ENCODE data around the gene FAM227A.

FAM227A gene

DNA sequence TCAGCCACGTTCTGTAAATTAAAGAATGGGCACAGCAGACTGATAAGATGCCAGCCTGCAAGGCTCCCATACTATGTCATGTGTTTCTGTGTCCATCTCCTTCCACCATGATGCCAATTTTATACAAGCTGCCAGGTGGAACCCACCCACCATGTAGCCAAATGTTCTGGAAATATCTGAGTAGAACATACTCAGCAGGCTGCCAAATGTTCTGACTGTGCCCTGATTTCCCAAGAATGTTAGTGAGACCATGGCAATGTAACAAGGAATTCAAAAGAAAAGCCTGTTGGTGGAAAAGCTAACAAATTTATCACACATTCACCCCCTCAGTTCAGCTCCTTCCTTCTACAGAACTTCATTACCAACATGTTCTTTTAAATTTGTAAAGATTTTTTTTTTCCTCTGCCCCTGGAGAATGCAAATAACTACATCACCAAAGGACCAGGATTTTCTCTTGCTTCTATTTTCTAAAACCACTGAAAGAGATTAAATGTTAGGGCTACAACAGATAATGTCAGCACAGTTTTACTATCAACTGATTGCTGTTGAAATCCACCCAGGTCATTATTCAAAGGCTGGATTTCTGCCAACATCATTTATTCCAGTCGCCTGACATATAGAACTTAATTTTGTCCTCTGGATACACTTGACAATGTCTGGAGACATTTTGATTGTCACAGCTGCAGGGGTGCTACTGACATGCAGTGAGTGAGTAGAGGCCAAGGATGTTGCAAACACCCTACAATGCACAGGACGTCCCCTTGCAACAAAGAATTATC is 89.3 kb downstream of the FAM227A start:
- H3K4me3 ChIP-seq (ENCODE audit: low read depth, low read length): no peak overlapping the region
- TF ChIP-seq, protein P1, sequence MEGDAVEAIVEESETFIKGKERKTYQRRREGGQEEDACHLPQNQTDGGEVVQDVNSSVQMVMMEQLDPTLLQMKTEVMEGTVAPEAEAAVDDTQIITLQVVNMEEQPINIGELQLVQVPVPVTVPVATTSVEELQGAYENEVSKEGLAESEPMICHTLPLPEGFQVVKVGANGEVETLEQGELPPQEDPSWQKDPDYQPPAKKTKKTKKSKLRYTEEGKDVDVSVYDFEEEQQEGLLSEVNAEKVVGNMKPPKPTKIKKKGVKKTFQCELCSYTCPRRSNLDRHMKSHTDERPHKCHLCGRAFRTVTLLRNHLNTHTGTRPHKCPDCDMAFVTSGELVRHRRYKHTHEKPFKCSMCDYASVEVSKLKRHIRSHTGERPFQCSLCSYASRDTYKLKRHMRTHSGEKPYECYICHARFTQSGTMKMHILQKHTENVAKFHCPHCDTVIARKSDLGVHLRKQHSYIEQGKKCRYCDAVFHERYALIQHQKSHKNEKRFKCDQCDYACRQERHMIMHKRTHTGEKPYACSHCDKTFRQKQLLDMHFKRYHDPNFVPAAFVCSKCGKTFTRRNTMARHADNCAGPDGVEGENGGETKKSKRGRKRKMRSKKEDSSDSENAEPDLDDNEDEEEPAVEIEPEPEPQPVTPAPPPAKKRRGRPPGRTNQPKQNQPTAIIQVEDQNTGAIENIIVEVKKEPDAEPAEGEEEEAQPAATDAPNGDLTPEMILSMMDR (IDR thresholded peaks at IDR 0.05; ENCODE audit: low read depth, low read length): no peak

GRCh38 chr22:38565441-38565840 is 90.8 kb downstream of the FAM227A start:
- TF ChIP-seq, protein P1 (IDR thresholded peaks at IDR 0.05; ENCODE audit: low read depth, low read length): no peak
- H3K4me3 ChIP-seq (ENCODE audit: low read depth, low read length): no peak overlapping the region

- TF ChIP-seq, protein P1 (IDR thresholded peaks at IDR 0.05; ENCODE audit: low read depth, low read length): no peak
- H3K4me3 ChIP-seq (ENCODE audit: low read depth, low read length): no peak overlapping the region
Measured at GRCh38 chr22:38564669-38565068, 91.5 kb downstream of the FAM227A start.

- H3K4me3 ChIP-seq (ENCODE audit: low read depth, low read length): no peak overlapping the region
Measured at GRCh38 chr22:38554281-38554680, 101.9 kb downstream of the FAM227A start.

DNA sequence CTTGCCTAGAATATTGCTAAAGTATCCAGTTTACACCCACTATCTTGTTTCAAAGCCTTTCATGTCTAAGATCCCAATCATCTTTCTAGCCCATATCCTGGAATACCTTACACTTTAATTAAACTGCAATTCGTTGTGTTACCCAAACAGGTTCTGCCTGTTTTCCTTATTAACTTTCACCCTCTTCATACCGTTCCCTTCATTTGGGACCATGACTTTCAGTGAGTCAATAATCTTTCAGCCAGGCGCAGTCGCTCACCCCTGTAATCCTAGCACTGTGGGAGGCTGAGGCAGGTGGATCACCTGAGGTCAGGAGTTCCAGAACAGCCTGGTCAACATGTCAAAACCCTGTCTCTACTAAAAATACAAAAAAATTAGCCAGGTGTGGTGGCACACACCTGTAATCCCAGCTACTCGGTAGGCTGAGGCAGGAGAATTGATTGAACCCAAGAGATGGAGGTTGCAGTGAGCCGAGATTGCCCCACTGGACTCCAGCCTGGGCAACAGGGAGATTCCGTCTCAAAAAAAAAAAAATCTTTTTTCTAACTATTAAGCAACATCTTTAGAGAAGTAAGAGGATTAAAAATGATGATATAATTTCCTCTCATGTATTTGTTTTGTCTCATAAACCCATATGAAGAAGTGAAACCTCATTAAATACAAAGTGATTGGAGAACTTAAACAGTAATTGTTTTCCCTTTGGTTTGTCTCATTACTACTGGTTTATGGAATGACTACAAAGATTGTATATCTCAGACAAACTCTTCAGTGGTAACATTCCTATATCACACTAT is 106.9 kb downstream of the FAM227A start:
- TF ChIP-seq, protein P1 (IDR thresholded peaks at IDR 0.05; ENCODE audit: low read depth, low read length): no peak
- no peak overlapping the region for H3K4me3 ChIP-seq (ENCODE audit: low read depth, low read length)

More at GRCh38 chr22:38554281-38554680, 101.9 kb downstream of the FAM227A start:
- TF ChIP-seq, protein P1 (IDR thresholded peaks at IDR 0.05; ENCODE audit: low read depth, low read length): no peak

GRCh38 chr22:38540701-38541100 is 115.5 kb downstream of the FAM227A start:
- H3K4me3 ChIP-seq (ENCODE audit: low read depth, low read length): no peak overlapping the region
- TF ChIP-seq, protein P1 (IDR thresholded peaks at IDR 0.05; ENCODE audit: low read depth, low read length): no peak

Measured in WI38 (cell line).